ENCODE measurements around the gene SHKBP1. TPM values are rescaled to one million over a fixed set of nuclear protein-coding genes. Genes with fewer than 3 reads are reported as not detected.
A peak's percentile ranks its signal among the peaks of the same experiment; 100 is the strongest.
"Not testable (repeated sequence)": the region's sequence is repeated elsewhere in the genome, so short reads cannot be mapped to it uniquely, and the experiment has no call there.

SHKBP1 gene
- total RNA-seq, 2 experiments from 2014 or later = 100 to 155 TPM

DNA sequence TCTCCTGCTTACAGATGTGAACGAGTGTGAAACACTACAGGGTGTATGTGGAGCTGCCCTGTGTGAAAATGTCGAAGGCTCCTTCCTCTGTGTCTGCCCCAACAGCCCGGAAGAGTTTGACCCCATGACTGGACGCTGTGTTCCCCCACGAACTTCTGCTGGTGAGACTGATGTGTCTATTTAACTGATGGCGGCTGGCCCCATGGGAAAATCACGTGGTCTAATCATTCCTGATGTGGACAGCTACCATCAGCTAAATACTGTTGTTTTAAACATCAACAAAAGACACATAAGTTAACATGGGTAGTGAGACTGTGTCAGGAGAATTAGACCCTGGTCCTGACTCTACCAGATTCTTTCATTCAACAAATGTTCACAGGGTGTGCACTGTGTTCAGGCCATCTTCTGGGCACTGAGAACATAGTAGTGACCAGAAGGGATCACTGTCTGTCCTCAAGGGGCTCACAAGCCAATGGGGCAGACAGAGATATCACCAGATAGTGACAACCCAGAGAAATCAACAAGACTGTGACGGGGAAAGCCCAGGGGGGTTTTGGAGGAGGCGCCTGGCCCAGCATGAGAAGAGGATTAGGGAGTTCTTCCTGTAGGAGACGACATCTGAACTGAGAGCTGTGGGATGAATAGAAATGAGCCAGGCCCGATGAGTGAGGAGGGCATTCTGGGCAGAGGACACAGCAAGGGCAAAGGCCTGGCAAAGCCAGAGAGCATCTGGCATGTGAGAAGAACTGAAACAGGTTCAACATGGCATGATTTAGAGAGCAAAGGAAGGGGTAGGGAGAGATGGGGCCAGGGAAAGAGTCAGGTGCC is 42.9 kb downstream of the SHKBP1 start:
- Mint-ChIP-seq H3K27ac (peak overlapping the region; percentile 45), H3K27me3 (no peaks in the 10 kb centered on the region), H3K4me3 (no peak overlapping the region), H3K4me1 (peaks cover 30% of the 10 kb centered on the region), H3K36me3 (ENCODE audit: low read depth) (peaks cover 50% of the 10 kb centered on the region), H3K9me3 (ENCODE audit: low read depth) (no peaks in the 10 kb centered on the region)
- POLR2A ChIA-PET = interaction anchor here (0.6 kb wide), 1 partner anchor 11 kb away, joined by 13 read pairs; no protein-coding TSS in a partner anchor
- DNase-seq (no peak), ATAC-seq (no peak)
- CTCF ChIA-PET = interaction anchor here (0.5 to 2.4 kb wide), 5 partner anchors 10 to 380 kb away, joined by 3 to 14 read pairs (median 4); no protein-coding TSS in a partner anchor
- intact Hi-C loops (cut with DNase I, micrococcal nuclease) = loop anchor here in 1 of 2 experiments (5.0 to 10.0 kb wide), 3 partner anchors 733 to 1215 kb away; partner anchors contain the start of genes TGFB1 and ZFP36

DNA sequence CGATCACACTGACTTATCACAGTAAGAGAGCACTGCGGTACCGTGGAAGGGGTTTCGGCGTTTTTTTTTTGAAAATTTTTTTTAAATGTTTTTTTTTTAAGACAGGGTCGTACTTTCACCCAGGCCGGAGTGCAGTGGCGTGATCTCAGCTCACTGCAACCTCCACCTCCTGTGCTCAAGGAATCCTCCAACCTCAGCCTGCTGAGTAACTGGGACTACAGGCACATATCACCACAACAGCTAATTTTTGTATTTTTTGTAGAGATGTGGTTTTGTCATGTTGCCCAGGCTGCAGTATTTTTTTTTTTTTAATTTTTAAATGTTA is 43.5 kb downstream of the SHKBP1 start:
- intact Hi-C loops (cut with DNase I, micrococcal nuclease) = no loop called here
- H3K36me3 Mint-ChIP-seq (ENCODE audit: low read depth) = peaks cover 50% of the 10 kb centered on the region
- DNase-seq (no peak), ATAC-seq (no peak)
- no peaks in the 10 kb centered on the region for H3K9me3 Mint-ChIP-seq (ENCODE audit: low read depth)
- no peaks in the 10 kb centered on the region for H3K27me3 Mint-ChIP-seq
- peaks cover 25% of the 10 kb centered on the region for H3K4me1 Mint-ChIP-seq
- CTCF ChIA-PET = interaction anchor here (0.7 to 2.4 kb wide), 3 partner anchors 12 to 380 kb away, joined by 3 to 14 read pairs (median 3); no protein-coding TSS in a partner anchor
- no peak overlapping the region for H3K4me3 Mint-ChIP-seq
- POLR2A ChIA-PET = interaction anchor here (0.6 kb wide), 1 partner anchor 11 kb away, joined by 13 read pairs; no protein-coding TSS in a partner anchor
- H3K27ac Mint-ChIP-seq = peak overlapping the region; percentile 45

- no peak for DNase-seq
- CTCF ChIA-PET = interaction anchor here (0.5 to 2.4 kb wide), 4 partner anchors 10 to 477 kb away, joined by 3 to 14 read pairs (median 4); no protein-coding TSS in a partner anchor
- H3K27ac Mint-ChIP-seq = no peak overlapping the region
Measured at GRCh38 chr19:40621283-40621682, 44.6 kb downstream of the SHKBP1 start.

GRCh38 chr19:40621966-40622772 is 45.5 kb downstream of the SHKBP1 start:
- Mint-ChIP-seq H3K4me3 (no peak overlapping the region), H3K27ac (no peak overlapping the region)

More at GRCh38 chr19:40621283-40621682, 44.6 kb downstream of the SHKBP1 start:
- Mint-ChIP-seq H3K4me3 (no peak overlapping the region), H3K4me1 (peaks cover 18% of the 10 kb centered on the region), H3K9me3 (ENCODE audit: low read depth) (no peaks in the 10 kb centered on the region), H3K36me3 (ENCODE audit: low read depth) (peaks cover 50% of the 10 kb centered on the region), H3K27me3 (no peaks in the 10 kb centered on the region)
- POLR2A ChIA-PET = interaction anchor here (0.6 kb wide), 2 partner anchors 10 to 172 kb away, joined by 3 to 7 read pairs; no protein-coding TSS in a partner anchor
- ATAC-seq = no peak
- intact Hi-C loops (cut with DNase I, micrococcal nuclease) = no loop called here

GRCh38 chr19:40622773-40623075 is 46.1 kb downstream of the SHKBP1 start:
- H3K4me3 Mint-ChIP-seq = no peak overlapping the region
- peaks cover 16% of the 10 kb centered on the region for H3K4me1 Mint-ChIP-seq
- intact Hi-C loops (cut with DNase I, micrococcal nuclease) = no loop called here
- ChIA-PET CTCF (interaction anchor here (4.2 kb wide), 1 partner anchor 12 kb away, joined by 21 read pairs; no protein-coding TSS in a partner anchor), POLR2A (no interaction called here)
- H3K9me3 Mint-ChIP-seq (ENCODE audit: low read depth) = no peaks in the 10 kb centered on the region
- no peak for DNase-seq
- no peak overlapping the region for H3K27ac Mint-ChIP-seq
- peaks cover 54% of the 10 kb centered on the region for H3K36me3 Mint-ChIP-seq (ENCODE audit: low read depth)
- H3K27me3 Mint-ChIP-seq = no peaks in the 10 kb centered on the region
- ATAC-seq = no peak

More at GRCh38 chr19:40621966-40622772, 45.5 kb downstream of the SHKBP1 start:
- POLR2A ChIA-PET = no interaction called here
- H3K9me3 Mint-ChIP-seq (ENCODE audit: low read depth) = no peaks in the 10 kb centered on the region
- intact Hi-C loops (cut with DNase I, micrococcal nuclease) = no loop called here
- DNase-seq = no peak
- CTCF ChIA-PET = interaction anchor here (2.4 to 4.2 kb wide), 2 partner anchors 12 kb away, joined by 14 to 21 read pairs; no protein-coding TSS in a partner anchor
- peak; percentile 21 for ATAC-seq
- peaks cover 16% of the 10 kb centered on the region for H3K4me1 Mint-ChIP-seq
- H3K36me3 Mint-ChIP-seq (ENCODE audit: low read depth) = peaks cover 51% of the 10 kb centered on the region
- no peaks in the 10 kb centered on the region for H3K27me3 Mint-ChIP-seq

DNA sequence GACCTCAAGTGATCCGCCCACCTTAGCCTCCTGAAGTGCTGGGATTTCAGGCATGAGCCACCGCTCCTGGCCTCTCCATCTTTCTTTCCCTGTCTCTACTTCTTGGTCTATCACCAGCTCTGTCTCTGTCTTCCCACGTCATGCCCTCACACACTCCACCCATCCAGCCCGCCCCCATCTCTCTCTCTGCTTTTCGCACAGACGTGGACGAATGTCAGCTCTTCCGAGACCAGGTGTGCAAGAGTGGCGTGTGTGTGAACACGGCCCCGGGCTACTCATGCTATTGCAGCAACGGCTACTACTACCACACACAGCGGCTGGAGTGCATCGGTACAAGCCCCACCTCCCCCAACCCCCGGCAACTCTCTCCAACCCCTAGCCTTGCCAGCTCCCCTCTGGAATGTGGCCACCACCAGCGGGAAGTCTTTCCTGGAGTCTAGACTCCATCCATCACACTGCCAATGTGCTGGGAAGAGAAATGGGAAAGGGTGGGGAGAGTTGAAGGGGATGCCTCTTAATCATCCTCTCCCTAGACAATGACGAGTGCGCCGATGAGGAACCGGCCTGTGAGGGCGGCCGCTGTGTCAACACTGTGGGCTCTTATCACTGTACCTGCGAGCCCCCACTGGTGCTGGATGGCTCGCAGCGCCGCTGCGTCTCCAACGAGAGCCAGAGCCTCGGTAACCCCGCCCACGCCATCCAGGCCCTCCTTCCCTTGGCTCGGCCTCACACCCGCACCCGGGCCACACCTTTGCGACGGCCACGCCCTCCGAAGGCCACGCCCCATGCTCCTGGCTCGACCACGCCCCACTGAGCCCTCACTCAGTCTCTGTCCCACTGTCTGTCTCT is 47.0 kb downstream of the SHKBP1 start:
- no peak overlapping the region for H3K4me3 Mint-ChIP-seq
- ATAC-seq (peak; percentile 40), DNase-seq (peak; percentile 56)
- ChIA-PET CTCF (interaction anchor here (4.2 kb wide), 1 partner anchor 11 kb away, joined by 21 read pairs; no protein-coding TSS in a partner anchor), POLR2A (no interaction called here)
- peaks cover 50% of the 10 kb centered on the region for H3K36me3 Mint-ChIP-seq (ENCODE audit: low read depth)
- no peaks in the 10 kb centered on the region for H3K9me3 Mint-ChIP-seq (ENCODE audit: low read depth)
- no peak overlapping the region for H3K27ac Mint-ChIP-seq
- H3K4me1 Mint-ChIP-seq = peaks cover 16% of the 10 kb centered on the region
- no peaks in the 10 kb centered on the region for H3K27me3 Mint-ChIP-seq
- intact Hi-C loops (cut with DNase I, micrococcal nuclease) = no loop called here

- peaks cover 46% of the 10 kb centered on the region for H3K36me3 Mint-ChIP-seq (ENCODE audit: low read depth)
- ATAC-seq; H3K27ac Mint-ChIP-seq; H3K27me3 Mint-ChIP-seq; H3K9me3 Mint-ChIP-seq (ENCODE audit: low read depth); H3K4me3 Mint-ChIP-seq; DNase-seq; intact Hi-C loops (cut with DNase I, micrococcal nuclease): not testable (repeated sequence)
- ChIA-PET CTCF (interaction anchor here (4.2 kb wide), 1 partner anchor 10 kb away, joined by 21 read pairs; no protein-coding TSS in a partner anchor), POLR2A (interaction anchor here (0.6 kb wide), 1 partner anchor 207 kb away, joined by 5 read pairs; no protein-coding TSS in a partner anchor)
- H3K4me1 Mint-ChIP-seq = peaks cover 12% of the 10 kb centered on the region
Measured at GRCh38 chr19:40624369-40625153, 47.9 kb downstream of the SHKBP1 start.

DNA sequence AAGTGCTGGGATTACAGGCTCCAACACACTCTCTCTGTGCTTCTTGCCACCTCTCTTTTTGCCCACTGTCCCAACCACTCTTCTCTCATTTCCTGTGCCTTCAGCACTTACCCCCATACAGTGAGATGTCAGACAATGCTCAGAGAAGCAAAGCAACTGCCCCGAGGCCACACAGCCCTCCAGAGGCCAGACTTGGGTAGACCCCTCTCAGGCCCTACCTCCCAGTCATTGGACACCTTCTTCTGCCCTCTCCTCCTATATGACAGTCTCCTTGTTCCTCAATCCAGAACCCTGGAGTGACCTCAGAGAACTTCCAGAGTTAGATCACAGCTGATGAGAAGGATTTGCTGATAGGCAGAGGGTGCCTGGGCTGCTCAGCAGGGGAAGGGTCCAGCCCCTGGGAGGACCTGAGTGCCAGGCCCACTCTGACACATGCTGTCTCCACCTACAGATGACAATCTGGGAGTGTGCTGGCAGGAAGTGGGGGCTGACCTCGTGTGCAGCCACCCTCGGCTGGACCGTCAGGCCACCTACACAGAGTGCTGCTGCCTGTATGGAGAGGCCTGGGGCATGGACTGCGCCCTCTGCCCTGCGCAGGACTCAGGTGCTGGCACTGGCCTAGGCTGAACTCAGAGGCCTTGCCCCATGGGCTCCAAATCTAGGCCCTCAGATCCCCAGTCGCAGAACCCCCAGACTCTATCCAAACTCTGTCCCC is 48.9 kb downstream of the SHKBP1 start:
- DNase-seq = no peak
- H3K27me3 Mint-ChIP-seq = no peaks in the 10 kb centered on the region
- intact Hi-C loops (cut with DNase I, micrococcal nuclease) = no loop called here
- no peak overlapping the region for H3K4me3 Mint-ChIP-seq
- ATAC-seq = no peak
- POLR2A ChIA-PET = no interaction called here
- CTCF ChIA-PET = interaction anchor here (4.2 kb wide), 1 partner anchor 9 kb away, joined by 21 read pairs; no protein-coding TSS in a partner anchor
- H3K4me1 Mint-ChIP-seq = peaks cover 12% of the 10 kb centered on the region
- peak overlapping the region; percentile 24 for H3K27ac Mint-ChIP-seq
- H3K36me3 Mint-ChIP-seq (ENCODE audit: low read depth) = peaks cover 47% of the 10 kb centered on the region
- H3K9me3 Mint-ChIP-seq (ENCODE audit: low read depth) = no peaks in the 10 kb centered on the region

- H3K36me3 Mint-ChIP-seq (ENCODE audit: low read depth) = peaks cover 42% of the 10 kb centered on the region
- H3K4me1 Mint-ChIP-seq = peaks cover 8% of the 10 kb centered on the region
- no peaks in the 10 kb centered on the region for H3K27me3 Mint-ChIP-seq
- H3K27ac Mint-ChIP-seq = no peak overlapping the region
- H3K4me3 Mint-ChIP-seq = no peak overlapping the region
- intact Hi-C loops (cut with DNase I, micrococcal nuclease) = no loop called here
- DNase-seq (no peak), ATAC-seq (no peak)
- POLR2A ChIA-PET = no interaction called here
- H3K9me3 Mint-ChIP-seq (ENCODE audit: low read depth) = no peaks in the 10 kb centered on the region
- CTCF ChIA-PET = no interaction called here
Measured at GRCh38 chr19:40626918-40627317, 50.2 kb downstream of the SHKBP1 start.

Measured in activated CD4-positive, alpha-beta T cell treated with anti-CD3 and anti-CD28 coated beads for 36 hours (primary cell).